GM12874 (cell line): ENCODE measurements around the gene ANKRD27.

ENCODE experiments used
- CTCF ChIP-seq: IDR thresholded peaks from 2 replicates; pipeline ENCODE4 v1.5.1; 2011; ENCODE audit warnings: low read depth, mild to moderate bottlenecking, control low read depth, low read length, moderate library complexity; ENCODE audit not compliant: insufficient read depth

ANKRD27 gene

GRCh38 chr19:32650671-32651070 lies 24.3 kb downstream of the ANKRD27 start:
- TF ChIP-seq CTCF = no peak

DNA sequence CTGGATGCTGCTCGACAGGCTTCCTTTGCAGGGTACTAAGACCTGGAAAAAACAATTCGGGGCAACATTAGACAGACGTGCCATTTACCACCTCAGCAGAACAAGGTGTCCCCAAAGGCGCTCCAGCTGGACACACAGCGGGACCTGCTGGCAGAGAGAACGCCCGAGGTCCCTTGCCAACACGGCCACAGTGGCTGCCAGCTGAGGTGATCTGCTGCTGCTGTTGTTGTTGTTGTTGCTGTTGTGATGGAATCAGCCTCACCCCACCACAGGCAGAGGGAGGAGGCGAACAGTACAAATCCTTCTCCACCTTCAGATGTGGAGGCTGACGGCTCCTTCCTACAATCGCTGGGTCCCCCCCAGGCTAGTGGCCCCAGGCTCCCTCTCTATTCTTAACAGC lies 25.2 kb downstream of the ANKRD27 start:
- TF ChIP-seq CTCF = no peak

- no peak for TF ChIP-seq CTCF
Measured at GRCh38 chr19:32647361-32647760, 27.6 kb downstream of the ANKRD27 start.

DNA sequence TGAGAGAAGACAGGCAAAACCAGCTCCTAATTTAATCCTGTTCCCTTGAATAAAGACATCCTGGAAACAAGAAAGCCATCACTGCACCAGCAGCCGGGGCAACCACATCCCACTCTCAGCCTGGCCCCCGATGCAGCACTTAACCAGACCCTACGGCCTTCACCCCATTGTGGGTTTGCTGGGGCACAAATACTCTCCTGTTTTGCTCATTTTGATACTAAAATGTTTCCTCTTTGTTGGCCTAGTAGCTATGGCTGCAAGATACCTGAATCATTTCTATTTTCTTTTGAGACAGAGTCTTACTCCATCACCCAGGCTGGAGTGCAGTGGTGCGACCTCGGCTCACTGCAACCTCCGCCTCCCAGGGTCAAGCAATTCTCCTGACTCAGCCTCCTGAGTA lies 28.4 kb downstream of the ANKRD27 start:
- no peak for TF ChIP-seq CTCF

DNA sequence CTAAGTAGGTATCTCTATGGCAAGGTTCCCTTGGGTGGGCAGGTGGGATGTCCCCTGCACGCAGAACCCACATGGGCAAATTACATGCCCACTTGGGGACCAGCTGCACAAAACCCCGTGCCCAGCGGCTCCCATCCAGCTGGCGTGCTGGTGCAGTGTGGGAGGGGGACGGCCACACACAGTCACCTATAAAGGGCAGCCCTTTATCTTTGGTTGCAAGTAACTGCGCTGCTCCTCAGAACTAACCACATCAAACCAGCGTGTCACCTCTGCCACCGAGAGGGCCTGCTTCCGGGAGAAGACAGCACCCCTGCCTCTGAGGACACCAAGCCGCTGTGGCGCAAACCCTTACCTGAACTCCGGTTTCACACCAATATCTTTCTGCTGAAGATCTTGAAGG lies 32.2 kb downstream of the ANKRD27 start:
- no peak for TF ChIP-seq CTCF

GRCh38 chr19:32638625-32639024 lies 36.4 kb downstream of the ANKRD27 start:
- TF ChIP-seq CTCF = no peak

GRCh38 chr19:32637480-32637879 lies 37.5 kb downstream of the ANKRD27 start:
- no peak for TF ChIP-seq CTCF

DNA sequence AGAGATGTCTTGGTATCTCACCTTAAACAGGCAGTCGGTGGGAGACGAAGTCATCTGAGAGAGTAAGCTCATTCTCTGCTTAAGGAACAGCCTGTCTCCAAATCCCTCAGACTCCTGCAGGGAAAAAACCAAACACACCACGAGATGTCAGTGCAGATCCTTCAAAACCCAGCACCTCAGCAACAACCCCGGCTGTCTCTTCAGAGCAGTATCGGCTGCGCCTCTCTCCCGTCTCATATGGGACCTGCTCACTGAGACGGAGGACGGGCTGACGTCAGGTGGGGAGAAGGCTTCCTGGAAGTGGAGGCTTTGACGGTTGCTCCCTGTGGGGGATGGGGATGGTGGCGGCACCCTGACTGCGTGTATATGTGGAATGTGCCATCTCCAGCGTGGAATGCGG lies 43.6 kb downstream of the ANKRD27 start:
- TF ChIP-seq CTCF = no peak
